RCC 7860 (cell line): ENCODE results near the gene NDRG2.
"Not testable (repeated sequence)": the region's sequence is repeated elsewhere in the genome, so short reads cannot be mapped to it uniquely, and the experiment has no call there.

Experiments used
- DNase-seq: peaks from one replicate; pipeline ENCODE4 v3.0.0-alpha.2; 2015; ENCODE audit warnings: low spot score
- FAIRE-seq: peaks from 2 replicates; lab custom pipeline; 2012; peaks lifted over from hg19 to GRCh38; lab: Jason Lieb, UNC

Gene NDRG2

GRCh38 chr14:21016413-21017190, 8.3 kb downstream of the NDRG2 start:
- FAIRE-seq = no peak
- no peak for DNase-seq

GRCh38 chr14:21015312-21015711, 9.5 kb downstream of the NDRG2 start:
- DNase-seq = no peak
- FAIRE-seq = no peak

- FAIRE-seq (no peak), DNase-seq (peak; percentile 45)
Measured at GRCh38 chr14:21014761-21015190, 10.1 kb downstream of the NDRG2 start.

- FAIRE-seq = no peak
Measured at GRCh38 chr14:21011136-21011535, 13.7 kb downstream of the NDRG2 start.

GRCh38 chr14:21009721-21010120, 15.1 kb downstream of the NDRG2 start:
- not testable (repeated sequence) for DNase-seq, FAIRE-seq

More at GRCh38 chr14:21011136-21011535, 13.7 kb downstream of the NDRG2 start:
- no peak for DNase-seq

- no peak for FAIRE-seq
- no peak for DNase-seq
Measured at GRCh38 chr14:21003788-21004346, 21.0 kb downstream of the NDRG2 start.

GRCh38 chr14:21001218-21001617, 23.6 kb downstream of the NDRG2 start:
- DNase-seq (no peak), FAIRE-seq (no peak)

GRCh38 chr14:20999591-20999990, 25.3 kb downstream of the NDRG2 start:
- DNase-seq (no peak), FAIRE-seq (no peak)

GRCh38 chr14:20998674-20999366, 26.0 kb downstream of the NDRG2 start, which contains the start of gene SLC39A2:
Gene SLC39A2, plus strand, starts transcription at chr14:20999293. Its CDS starts 154 bp downstream, at chr14:20999447.
- DNase-seq = peak; percentile 19
- no peak for FAIRE-seq

GRCh38 chr14:20998139-20998538, 26.7 kb downstream of the NDRG2 start:
- no peak for FAIRE-seq
- DNase-seq = no peak

- no peak for DNase-seq
- no peak for FAIRE-seq
Measured at GRCh38 chr14:20997564-20997963, 27.3 kb downstream of the NDRG2 start.

GRCh38 chr14:20997115-20997514, 27.7 kb downstream of the NDRG2 start:
- DNase-seq (no peak), FAIRE-seq (no peak)

GRCh38 chr14:20996521-20996920, 28.3 kb downstream of the NDRG2 start:
- DNase-seq (no peak), FAIRE-seq (no peak)

- DNase-seq (peak; percentile 82), FAIRE-seq (no peak)
Measured at GRCh38 chr14:20989787-20990600, 34.9 kb downstream of the NDRG2 start, which contains the start of gene METTL17. Gene METTL17, plus strand, starts transcription at chr14:20989980. Its CDS starts 23 bp downstream, at chr14:20990003.

GRCh38 chr14:20989471-20989786, 35.4 kb downstream of the NDRG2 start:
- DNase-seq = no peak
- no peak for FAIRE-seq

- no peak for DNase-seq
- no peak for FAIRE-seq
Measured at GRCh38 chr14:20988717-20989470, 36.0 kb downstream of the NDRG2 start.

GRCh38 chr14:20986811-20987210, 38.0 kb downstream of the NDRG2 start:
- DNase-seq (peak; percentile 72), FAIRE-seq (peak; percentile 85)

GRCh38 chr14:20985650-20986049, 39.2 kb downstream of the NDRG2 start:
- DNase-seq, FAIRE-seq: not testable (repeated sequence)

GRCh38 chr14:20982646-20983369, 42.1 kb downstream of the NDRG2 start:
- DNase-seq (no peak), FAIRE-seq (no peak)
